ENCODE data around the gene BLNK.

BLNK gene

GRCh38 chr10:96188916-96189315 is 82.5 kb downstream of the BLNK start:
- Histone ChIP-seq H3K36me3 (ENCODE audit: control insufficient read depth in 2 of 2, insufficient read depth in 1 of 2, low read length in 2 of 2) (no peaks in the 10 kb centered on the region), H3K9me3 (ENCODE audit: control insufficient read depth, insufficient read depth, low read depth, low read length) (no peaks in the 10 kb centered on the region), H3K27ac (ENCODE audit: extremely low read depth, low read depth, low read length) (no peak overlapping the region), H3K4me3 (ENCODE audit: low read depth, low read length) (no peak overlapping the region), H3K4me1 (ENCODE audit: control insufficient read depth, insufficient read depth, low read length) (no peaks in the 10 kb centered on the region)
- no peak for TF ChIP-seq ZNF654 (tag by site-specific recombination; IDR thresholded peaks at IDR 0.05; ENCODE audit: low read depth)
- no peak for TF ChIP-seq ZFP41 (tag by site-specific recombination; IDR thresholded peaks at IDR 0.05; ENCODE audit: borderline replicate concordance)
- no peak for TF ChIP-seq ZNF555 (tag by site-specific recombination; conservative IDR thresholded peaks at IDR 0.05)
- no peak for TF ChIP-seq PRDM2 (tag by site-specific recombination; IDR thresholded peaks at IDR 0.05; ENCODE audit: borderline replicate concordance)
- TF ChIP-seq, protein P1, sequence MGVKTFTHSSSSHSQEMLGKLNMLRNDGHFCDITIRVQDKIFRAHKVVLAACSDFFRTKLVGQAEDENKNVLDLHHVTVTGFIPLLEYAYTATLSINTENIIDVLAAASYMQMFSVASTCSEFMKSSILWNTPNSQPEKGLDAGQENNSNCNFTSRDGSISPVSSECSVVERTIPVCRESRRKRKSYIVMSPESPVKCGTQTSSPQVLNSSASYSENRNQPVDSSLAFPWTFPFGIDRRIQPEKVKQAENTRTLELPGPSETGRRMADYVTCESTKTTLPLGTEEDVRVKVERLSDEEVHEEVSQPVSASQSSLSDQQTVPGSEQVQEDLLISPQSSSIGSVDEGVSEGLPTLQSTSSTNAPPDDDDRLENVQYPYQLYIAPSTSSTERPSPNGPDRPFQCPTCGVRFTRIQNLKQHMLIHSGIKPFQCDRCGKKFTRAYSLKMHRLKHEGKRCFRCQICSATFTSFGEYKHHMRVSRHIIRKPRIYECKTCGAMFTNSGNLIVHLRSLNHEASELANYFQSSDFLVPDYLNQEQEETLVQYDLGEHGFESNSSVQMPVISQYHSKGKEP (tag by site-specific recombination; IDR thresholded peaks at IDR 0.05): no peak
- TF ChIP-seq ZEB2 (tag by site-specific recombination; IDR thresholded peaks at IDR 0.05): no peak
- no peak for TF ChIP-seq ZNF621 (tag by site-specific recombination; IDR thresholded peaks at IDR 0.05)
- no peak for TF ChIP-seq MZF1 (tag by site-specific recombination; IDR thresholded peaks at IDR 0.05; ENCODE audit: borderline replicate concordance)
- no peak for TF ChIP-seq KLF10 (tag by site-specific recombination; IDR thresholded peaks at IDR 0.05)
- no peak for TF ChIP-seq ZNF10 (tag by site-specific recombination; IDR thresholded peaks at IDR 0.05)
- TF ChIP-seq ZNF747 (tag by site-specific recombination; IDR thresholded peaks at IDR 0.05): no peak
- no peak for TF ChIP-seq ZNF645 (tag by site-specific recombination; IDR thresholded peaks at IDR 0.05)
- TF ChIP-seq PBX3 (CRISPR knock-in tag; IDR thresholded peaks at IDR 0.05): no peak
- ChIA-PET POLR2A (no interaction called here), CTCF (interaction anchor here (0.6 kb wide), 1 partner anchor 155 kb away, joined by 4 read pairs; no protein-coding TSS in a partner anchor)

- Histone ChIP-seq H3K36me3 (ENCODE audit: control insufficient read depth in 2 of 2, insufficient read depth in 1 of 2, low read length in 2 of 2) (no peaks in the 10 kb centered on the region), H3K4me1 (ENCODE audit: control insufficient read depth, insufficient read depth, low read length) (no peaks in the 10 kb centered on the region), H3K9me3 (ENCODE audit: control insufficient read depth, insufficient read depth, low read depth, low read length) (no peaks in the 10 kb centered on the region), H3K4me3 (ENCODE audit: low read depth, low read length) (no peak overlapping the region), H3K27ac (ENCODE audit: extremely low read depth, low read depth, low read length) (no peak overlapping the region)
- POLR2A ChIA-PET: no interaction called here
- CTCF ChIA-PET: interaction anchor here (0.6 kb wide), 1 partner anchor 156 kb away, joined by 4 read pairs; no protein-coding TSS in a partner anchor
- TF ChIP-seq ZNF664 (tag by site-specific recombination; IDR thresholded peaks at IDR 0.05): no peak
- TF ChIP-seq ZNF660 (tag by site-specific recombination; IDR thresholded peaks at IDR 0.05): no peak
- no peak for TF ChIP-seq ZNF362 (tag by site-specific recombination; IDR thresholded peaks at IDR 0.05)
- no peak for TF ChIP-seq ZNF670 (tag by site-specific recombination; IDR thresholded peaks at IDR 0.05; ENCODE audit: low read depth)
- no peak for TF ChIP-seq ZBTB20 (tag by site-specific recombination; IDR thresholded peaks at IDR 0.05)
- TF ChIP-seq PRDM2 (tag by site-specific recombination; IDR thresholded peaks at IDR 0.05; ENCODE audit: borderline replicate concordance): no peak
These were observed 82.9 kb downstream of the BLNK start for GRCh38 chr10:96188421-96188820.

Measured in HEK293 (cell line).